Activated CD8-positive, alpha-beta memory T cell treated with anti-CD3 and anti-CD28 coated beads, Interleukin-2, amount 10 ng/mL, durations not matched to agents 7 days and 5 days (primary cell): ENCODE measurements around the gene SLC34A1. TPM values are rescaled to one million over a fixed set of nuclear protein-coding genes. Genes with fewer than 3 reads are reported as not detected.
A peak's percentile ranks its signal among the peaks of the same experiment; 100 is the strongest.
"Not testable (repeated sequence)": the region's sequence is repeated elsewhere in the genome, so short reads cannot be mapped to it uniquely, and the experiment has no call there.

ENCODE experiments used
- ATAC-seq: fragments of 150-1000 bp; cut with Tn5 transposase; one replicate; pipeline ENCODE4 v1.10.0; 2021; ENCODE audit warnings: moderate library complexity
- CTCF ChIA-PET: fragments of 350-600 bp; sonication (Branson Sonifier 250); formaldehyde crosslinking; loops from one replicate; lab custom pipeline; 2021; ENCODE audit warnings: antibody characterized with exemption; lab: Charles Lee
- DNase-seq: peaks from one replicate; pipeline ENCODE4 v3.0.0-alpha.2; 2020
- H3K27ac Mint-ChIP-seq: one replicate; pipeline ENCODE4 v1.8.0; 2021; ENCODE audit warnings: mild to moderate bottlenecking, mixed read lengths
- H3K27me3 Mint-ChIP-seq: one replicate; pipeline ENCODE4 v1.8.0; 2021; ENCODE audit warnings: mixed read lengths
- H3K36me3 Mint-ChIP-seq: one replicate; pipeline ENCODE4 v1.8.0; 2021; ENCODE audit warnings: mild to moderate bottlenecking, mixed read lengths
- H3K4me1 Mint-ChIP-seq: one replicate; pipeline ENCODE4 v1.8.0; 2021; ENCODE audit warnings: mixed read lengths
- H3K4me3 Mint-ChIP-seq: one replicate; pipeline ENCODE4 v1.8.0; 2021; ENCODE audit warnings: mild to moderate bottlenecking, moderate library complexity, mixed read lengths
- H3K9me3 Mint-ChIP-seq: one replicate; pipeline ENCODE4 v1.8.0; 2022; ENCODE audit warnings: low read depth, mixed read lengths
- total RNA-seq, 2 experiments: library from RNA; stranded (reverse); gene quantifications; one replicate each; pipeline ENCODE4 v1.2.3, GENCODE V29; 2021

SLC34A1 gene
- total RNA-seq, 2 experiments from 2014 or later = 0.19 to 0.85 TPM

- Mint-ChIP-seq H3K36me3 (peaks cover 24% of the 10 kb centered on the region), H3K4me1 (peaks cover 71% of the 10 kb centered on the region), H3K9me3 (peaks cover 2% of the 10 kb centered on the region), H3K27me3 (no peaks in the 10 kb centered on the region), H3K4me3 (peak within 1 kb of the TSS; percentile 92), H3K27ac (peak within 1 kb of the TSS; percentile 86)
- DNase-seq = peak; percentile 82
- peak; percentile 94 for ATAC-seq
- CTCF ChIA-PET = interaction anchor here (1.2 to 22.1 kb wide), 9 partner anchors 9 to 114 kb away, joined by 3 to 405 read pairs (median 11); partner anchors contain the start of genes PFN3 and SLC34A1
These were observed 26.5 kb upstream of the SLC34A1 start, which contains the start of gene RGS14 for GRCh38 chr5:177357459-177358351. TSS of gene RGS14 (plus strand) at chr5:177357924. CDS start at chr5:177358025, 101 bp downstream.

- ATAC-seq = peak; percentile 3
- H3K36me3 Mint-ChIP-seq = peaks cover 24% of the 10 kb centered on the region
- H3K4me1 Mint-ChIP-seq = peaks cover 77% of the 10 kb centered on the region
- no peaks in the 10 kb centered on the region for H3K27me3 Mint-ChIP-seq
- H3K27ac Mint-ChIP-seq = peak overlapping the region; percentile 79
- peaks cover 2% of the 10 kb centered on the region for H3K9me3 Mint-ChIP-seq
- no peak for DNase-seq
- H3K4me3 Mint-ChIP-seq = peak overlapping the region; percentile 92
- CTCF ChIA-PET = interaction anchor here (1.0 to 22.1 kb wide), 9 partner anchors 9 to 114 kb away, joined by 3 to 405 read pairs (median 11); partner anchors contain the start of genes PFN3 and SLC34A1
These were observed 25.8 kb upstream of the SLC34A1 start for GRCh38 chr5:177358370-177358819.

GRCh38 chr5:177359451-177359851 lies 24.8 kb upstream of the SLC34A1 start:
- DNase-seq (no peak), ATAC-seq (no peak)
- Mint-ChIP-seq H3K9me3 (peaks cover 2% of the 10 kb centered on the region), H3K27me3 (no peaks in the 10 kb centered on the region), H3K36me3 (peaks cover 23% of the 10 kb centered on the region), H3K4me1 (peaks cover 83% of the 10 kb centered on the region), H3K4me3 (peak overlapping the region; percentile 92), H3K27ac (peak overlapping the region; percentile 79)
- CTCF ChIA-PET = interaction anchor here (2.9 to 22.1 kb wide), 5 partner anchors 7 to 50 kb away, joined by 11 to 405 read pairs (median 46); partner anchors contain the start of genes LMAN2, PFN3 and SLC34A1

GRCh38 chr5:177359860-177360259 lies 24.4 kb upstream of the SLC34A1 start:
- Mint-ChIP-seq H3K4me1 (peaks cover 84% of the 10 kb centered on the region), H3K36me3 (peaks cover 21% of the 10 kb centered on the region), H3K9me3 (peaks cover 2% of the 10 kb centered on the region), H3K4me3 (peak overlapping the region; percentile 92), H3K27ac (peak overlapping the region; percentile 42), H3K27me3 (no peaks in the 10 kb centered on the region)
- no peak for ATAC-seq
- DNase-seq = no peak
- CTCF ChIA-PET = interaction anchor here (2.9 to 22.1 kb wide), 5 partner anchors 8 to 50 kb away, joined by 11 to 405 read pairs (median 46); partner anchors contain the start of genes LMAN2, PFN3 and SLC34A1

- H3K9me3 Mint-ChIP-seq, H3K4me3 Mint-ChIP-seq, ATAC-seq, H3K27me3 Mint-ChIP-seq, H3K27ac Mint-ChIP-seq, DNase-seq: not testable (repeated sequence)
- Mint-ChIP-seq H3K36me3 (peaks cover 18% of the 10 kb centered on the region), H3K4me1 (peaks cover 85% of the 10 kb centered on the region)
- CTCF ChIA-PET = interaction anchor here (0.6 to 22.1 kb wide), 7 partner anchors 9 to 117 kb away, joined by 3 to 405 read pairs (median 21); partner anchors contain the start of genes LMAN2, PFN3 and SLC34A1
These were observed 23.5 kb upstream of the SLC34A1 start for GRCh38 chr5:177360740-177361139.

GRCh38 chr5:177361418-177362291 lies 22.6 kb upstream of the SLC34A1 start:
- Mint-ChIP-seq H3K36me3 (peaks cover 23% of the 10 kb centered on the region), H3K27ac (peak overlapping the region; percentile 65), H3K27me3 (no peaks in the 10 kb centered on the region), H3K4me3 (peak overlapping the region; percentile 31), H3K4me1 (peaks cover 82% of the 10 kb centered on the region), H3K9me3 (no peaks in the 10 kb centered on the region)
- ATAC-seq (no peak), DNase-seq (no peak)
- CTCF ChIA-PET = interaction anchor here (0.9 to 22.1 kb wide), 11 partner anchors 10 to 94 kb away, joined by 3 to 405 read pairs (median 5); partner anchors contain the start of genes LMAN2, PFN3 and SLC34A1

GRCh38 chr5:177362292-177362609 lies 22.0 kb upstream of the SLC34A1 start:
- Mint-ChIP-seq H3K4me1 (peaks cover 76% of the 10 kb centered on the region), H3K36me3 (peaks cover 26% of the 10 kb centered on the region)
- no peak for ATAC-seq

GRCh38 chr5:177362610-177363507 lies 21.4 kb upstream of the SLC34A1 start:
- CTCF ChIA-PET = interaction anchor here (0.7 to 22.1 kb wide), 10 partner anchors 8 to 53 kb away, joined by 3 to 405 read pairs (median 4); partner anchors contain the start of genes LMAN2, PFN3 and SLC34A1
- peaks cover 26% of the 10 kb centered on the region for H3K36me3 Mint-ChIP-seq
- peak; percentile 68 for DNase-seq
- peaks cover 71% of the 10 kb centered on the region for H3K4me1 Mint-ChIP-seq
- H3K27ac Mint-ChIP-seq = peak overlapping the region; percentile 64
- no peaks in the 10 kb centered on the region for H3K9me3 Mint-ChIP-seq
- ATAC-seq = peak; percentile 75
- H3K27me3 Mint-ChIP-seq = no peaks in the 10 kb centered on the region
- H3K4me3 Mint-ChIP-seq = peak overlapping the region; percentile 74

More at GRCh38 chr5:177362292-177362609, 22.0 kb upstream of the SLC34A1 start:
- Mint-ChIP-seq H3K4me3 (peak overlapping the region; percentile 31), H3K9me3 (no peaks in the 10 kb centered on the region), H3K27me3 (no peaks in the 10 kb centered on the region), H3K27ac (peak overlapping the region; percentile 31)
- CTCF ChIA-PET = interaction anchor here (0.9 to 22.1 kb wide), 11 partner anchors 9 to 53 kb away, joined by 3 to 405 read pairs (median 5); partner anchors contain the start of genes LMAN2, PFN3 and SLC34A1
- DNase-seq = no peak

GRCh38 chr5:177363565-177363964 lies 20.7 kb upstream of the SLC34A1 start:
- Mint-ChIP-seq H3K9me3 (no peaks in the 10 kb centered on the region), H3K27me3 (no peaks in the 10 kb centered on the region), H3K4me1 (peaks cover 74% of the 10 kb centered on the region), H3K27ac (no peak overlapping the region), H3K36me3 (peaks cover 31% of the 10 kb centered on the region), H3K4me3 (peak overlapping the region; percentile 74)
- ATAC-seq = no peak
- no peak for DNase-seq
- CTCF ChIA-PET = interaction anchor here (1.2 to 22.1 kb wide), 3 partner anchors 9 to 23 kb away, joined by 3 to 405 read pairs (median 4); partner anchors contain the start of genes LMAN2 and SLC34A1

GRCh38 chr5:177364159-177364962 lies 19.9 kb upstream of the SLC34A1 start:
- DNase-seq (peak; percentile 65), ATAC-seq (peak; percentile 47)
- Mint-ChIP-seq H3K27ac (peak overlapping the region; percentile 78), H3K4me3 (peak overlapping the region; percentile 43), H3K36me3 (peaks cover 35% of the 10 kb centered on the region), H3K27me3 (no peaks in the 10 kb centered on the region), H3K9me3 (no peaks in the 10 kb centered on the region), H3K4me1 (peaks cover 74% of the 10 kb centered on the region)
- CTCF ChIA-PET = interaction anchor here (1.0 to 22.1 kb wide), 6 partner anchors 9 to 90 kb away, joined by 3 to 405 read pairs (median 4); partner anchors contain the start of genes LMAN2 and SLC34A1
